ENCODE data around the gene ELMO1. TPM values are rescaled to one million over a fixed set of nuclear protein-coding genes. Genes with fewer than 3 reads are reported as not detected.

The ELMO1 gene
- total and polyA plus RNA-seq, 9 donors = 8.9 to 48.9 (median 28.0) TPM

- no peak overlapping the region for H3K4me3 ChIP-seq
- H3K4me1 ChIP-seq (ENCODE audit: insufficient read depth) = peaks cover 3% of the 10 kb centered on the region
- H3K36me3 ChIP-seq = no peaks in the 10 kb centered on the region
- 35 to 48% (median 42%) methylated on average over 3 of the region's 3 CpGs for WGBS, 3 donors
- H3K27me3 ChIP-seq = no peaks in the 10 kb centered on the region
- no peak overlapping the region for H3K27ac ChIP-seq
- DNase-seq = peak in 1 of 5 donors; percentile 20
- H3K9me3 ChIP-seq = no peaks in the 10 kb centered on the region
- intact Hi-C loops (cut with DNase I) = no loop called here
- TF ChIP-seq CTCF (IDR thresholded peaks at IDR 0.05) (no peak), POLR2A (IDR thresholded peaks at IDR 0.05) (no peak), EP300 (IDR thresholded peaks at IDR 0.05) (no peak)
Measured at GRCh38 chr7:37434529-37434928, 14.1 kb downstream of the ELMO1 start.

DNA sequence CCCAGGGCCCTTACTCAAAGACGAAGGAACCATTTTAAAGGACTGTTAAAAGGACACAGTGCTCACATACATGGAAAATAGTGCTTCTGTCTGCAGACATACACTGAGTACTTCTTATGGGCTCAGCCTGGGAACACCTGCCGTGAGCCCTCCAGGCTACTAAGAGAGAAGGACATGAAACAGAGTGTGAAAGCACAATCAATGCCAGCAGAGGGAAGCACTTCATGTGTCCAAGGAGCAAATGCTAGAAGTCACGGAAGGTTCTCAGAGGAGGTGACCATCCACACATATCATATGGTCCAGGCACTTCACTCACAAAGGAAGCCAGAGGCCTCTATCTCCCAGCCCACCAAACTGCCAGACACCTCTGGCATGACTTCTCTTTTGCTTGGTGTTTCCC is 15.5 kb downstream of the ELMO1 start:
- no peaks in the 10 kb centered on the region for H3K27me3 ChIP-seq
- no peak overlapping the region for H3K4me3 ChIP-seq
- TF ChIP-seq POLR2A (IDR thresholded peaks at IDR 0.05) (no peak), EP300 (IDR thresholded peaks at IDR 0.05) (no peak), CTCF (IDR thresholded peaks at IDR 0.05) (no peak)
- H3K36me3 ChIP-seq = no peaks in the 10 kb centered on the region
- no peak for DNase-seq
- WGBS, 3 donors = 92 to 97% (median 94%) methylated on average over 3 of the region's 3 CpGs
- no peaks in the 10 kb centered on the region for H3K9me3 ChIP-seq
- peaks cover 3% of the 10 kb centered on the region for H3K4me1 ChIP-seq (ENCODE audit: insufficient read depth)
- intact Hi-C loops (cut with DNase I) = no loop called here
- H3K27ac ChIP-seq = no peak overlapping the region

GRCh38 chr7:37432281-37432920 is 16.3 kb downstream of the ELMO1 start:
- TF ChIP-seq CTCF (IDR thresholded peaks at IDR 0.05) (no peak), EP300 (IDR thresholded peaks at IDR 0.05) (no peak), POLR2A (IDR thresholded peaks at IDR 0.05) (no peak)
- H3K27ac ChIP-seq = no peak overlapping the region
- intact Hi-C loops (cut with DNase I) = no loop called here
- H3K36me3 ChIP-seq = no peaks in the 10 kb centered on the region
- DNase-seq = no peak
- peaks cover 3% of the 10 kb centered on the region for H3K4me1 ChIP-seq (ENCODE audit: insufficient read depth)
- 53 to 58% (median 57%) methylated on average over 8 of the region's 8 CpGs for WGBS, 3 donors
- H3K27me3 ChIP-seq = no peaks in the 10 kb centered on the region
- H3K9me3 ChIP-seq = no peaks in the 10 kb centered on the region
- no peak overlapping the region for H3K4me3 ChIP-seq

DNA sequence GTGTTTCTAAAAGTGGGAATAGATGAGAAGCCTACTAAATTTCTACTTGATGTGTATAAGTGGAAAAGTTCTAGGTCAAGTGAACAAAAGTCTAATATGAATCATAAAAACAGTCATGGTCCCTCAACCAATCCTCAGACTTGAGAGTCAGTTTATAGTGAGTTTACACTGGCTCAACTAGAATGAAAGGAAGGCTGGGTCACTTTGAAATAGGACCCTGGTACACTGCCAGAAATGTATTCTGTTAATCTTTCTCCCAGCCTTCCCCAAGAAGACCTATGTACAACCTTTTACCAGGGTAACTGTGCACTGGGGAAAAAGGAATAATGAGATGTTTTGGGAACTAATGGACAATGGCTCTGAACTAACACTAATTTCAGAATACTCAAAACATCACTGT is 17.3 kb downstream of the ELMO1 start:
- H3K27ac ChIP-seq = no peak overlapping the region
- DNase-seq = no peak
- intact Hi-C loops (cut with DNase I) = no loop called here
- no peaks in the 10 kb centered on the region for H3K9me3 ChIP-seq
- peaks cover 3% of the 10 kb centered on the region for H3K4me1 ChIP-seq (ENCODE audit: insufficient read depth)
- no peaks in the 10 kb centered on the region for H3K36me3 ChIP-seq
- TF ChIP-seq EP300 (IDR thresholded peaks at IDR 0.05) = no peak
- no peak for TF ChIP-seq CTCF (IDR thresholded peaks at IDR 0.05)
- TF ChIP-seq POLR2A (IDR thresholded peaks at IDR 0.05) = no peak
- H3K27me3 ChIP-seq = no peaks in the 10 kb centered on the region
- H3K4me3 ChIP-seq = no peak overlapping the region

All from ovary (tissue), 9 donors.